ENCODE data around the gene ASB1. TPM values are rescaled to one million over a fixed set of nuclear protein-coding genes. Genes with fewer than 3 reads are reported as not detected.

The ASB1 gene
- total and polyA plus RNA-seq, 2 donors (not counting 1 experiment from before 2014, with no cell fraction given), result 31.9 to 50.7 TPM

DNA sequence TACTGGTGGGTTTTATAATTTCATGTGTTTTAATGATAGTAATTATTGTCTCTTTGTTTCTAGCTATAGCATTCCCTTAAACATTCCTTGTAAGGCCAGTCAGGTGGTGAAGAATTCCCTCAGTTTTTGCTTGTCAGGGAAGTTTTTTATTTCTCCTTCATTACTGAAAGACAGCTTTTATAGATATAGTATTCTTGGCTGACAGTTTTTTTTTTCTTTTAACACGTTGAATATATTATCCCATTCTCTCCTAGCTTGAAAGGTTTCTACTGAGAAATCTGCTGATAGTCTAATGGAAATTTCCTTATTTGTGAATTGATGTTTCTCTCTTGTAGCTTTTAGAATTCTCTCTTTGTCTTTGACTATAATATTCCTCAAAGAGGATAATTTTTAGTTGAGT is 46.8 kb downstream of the ASB1 start:
- DNase-seq (no peak), ATAC-seq (ENCODE audit: low read depth) (no peak)
- intact Hi-C loops (cut with micrococcal nuclease), result no loop called here
- H3K36me3 ChIP-seq (replicated peaks in 1 of 2; ENCODE audit: control extremely low read depth in 1 of 2, control insufficient read depth in 1 of 2, extremely low read depth in 1 of 2, insufficient read depth in 2 of 2, low read length in 1 of 2), result no peaks in the 10 kb centered on the region
- H2AFZ ChIP-seq (ENCODE audit: insufficient read depth, low read depth, low read length, poor library complexity, severe bottlenecking), result no peak overlapping the region
- H3K9ac ChIP-seq (ENCODE audit: low read length), result no peak overlapping the region
- H3K9me3 ChIP-seq (ENCODE audit: control extremely low read depth in 1 of 3, control insufficient read depth in 2 of 3, insufficient read depth in 1 of 3, low read length in 2 of 3), result peaks cover 2 to 40% (median 31%) of the 10 kb centered on the region in 3 donors
- no peaks in the 10 kb centered on the region for H4K20me1 ChIP-seq (ENCODE audit: control insufficient read depth, insufficient read depth, low read length, poor library complexity, severe bottlenecking)
- H3K27ac Mint-ChIP-seq, result no peak overlapping the region
- POLR2A ChIA-PET, result no interaction called here
- H3K4me2 ChIP-seq (replicated peaks; ENCODE audit: low read depth, low read length, poor library complexity, severe bottlenecking), result no peak overlapping the region
- no peaks in the 10 kb centered on the region for H3K4me1 Mint-ChIP-seq
- no peak overlapping the region for H3K4me3 ChIP-seq (ENCODE audit: control extremely low read depth in 1 of 5, extremely low read depth in 1 of 5, insufficient read depth in 1 of 5, low read depth in 2 of 5, low read length in 4 of 5)
- H3K27me3 Mint-ChIP-seq, result no peaks in the 10 kb centered on the region
- no peaks in the 10 kb centered on the region for H3K27me3 ChIP-seq (replicated peaks in 1 of 4; ENCODE audit: control extremely low read depth in 1 of 4, control insufficient read depth in 3 of 4, insufficient read depth in 4 of 4, low read length in 3 of 4)
- CTCF ChIA-PET, result no interaction called here
- no peaks in the 10 kb centered on the region for H3K79me2 ChIP-seq (ENCODE audit: control insufficient read depth, insufficient read depth, low read length)
- no peaks in the 10 kb centered on the region for H3K4me1 ChIP-seq (ENCODE audit: control insufficient read depth in 2 of 2, insufficient read depth in 2 of 2, low read length in 2 of 2)
- no peak for TF ChIP-seq EZH2 (IDR thresholded peaks at IDR 0.05; ENCODE audit: borderline replicate concordance, insufficient read depth, low read depth, low read length, poor library complexity, severe bottlenecking)
- no peak for TF ChIP-seq CTCF (IDR thresholded peaks at IDR 0.05)
- no peak overlapping the region for H3K27ac ChIP-seq (ENCODE audit: low read length in 2 of 2)
- H3K4me3 Mint-ChIP-seq, result no peak overlapping the region
- peaks cover 31% of the 10 kb centered on the region for H3K9me3 Mint-ChIP-seq (ENCODE audit: insufficient read depth)
- no CpG with 5 or more reads among the region's 1 CpG for WGBS (ENCODE audit: insufficient coverage)

GRCh38 chr2:238475034-238475433 is 48.3 kb downstream of the ASB1 start:
- Mint-ChIP-seq H3K27ac (no peak overlapping the region), H3K4me3 (no peak overlapping the region), H3K9me3 (ENCODE audit: insufficient read depth) (peaks cover 28% of the 10 kb centered on the region), H3K27me3 (no peaks in the 10 kb centered on the region), H3K4me1 (no peaks in the 10 kb centered on the region)
- H3K79me2 ChIP-seq (ENCODE audit: control insufficient read depth, insufficient read depth, low read length), result no peaks in the 10 kb centered on the region
- H4K20me1 ChIP-seq (ENCODE audit: control insufficient read depth, insufficient read depth, low read length, poor library complexity, severe bottlenecking), result no peaks in the 10 kb centered on the region
- no peak overlapping the region for H3K4me3 ChIP-seq (ENCODE audit: control extremely low read depth in 1 of 5, extremely low read depth in 1 of 5, insufficient read depth in 1 of 5, low read depth in 2 of 5, low read length in 4 of 5)
- H2AFZ ChIP-seq (ENCODE audit: insufficient read depth, low read depth, low read length, poor library complexity, severe bottlenecking), result no peak overlapping the region
- H3K9ac ChIP-seq (ENCODE audit: low read length), result no peak overlapping the region
- peaks cover 2 to 36% (median 33%) of the 10 kb centered on the region in 3 donors for H3K9me3 ChIP-seq (ENCODE audit: control extremely low read depth in 1 of 3, control insufficient read depth in 2 of 3, insufficient read depth in 1 of 3, low read length in 2 of 3)
- ChIA-PET POLR2A (no interaction called here), CTCF (no interaction called here)
- H3K4me1 ChIP-seq (ENCODE audit: control insufficient read depth in 2 of 2, insufficient read depth in 2 of 2, low read length in 2 of 2), result no peaks in the 10 kb centered on the region
- H3K27ac ChIP-seq (ENCODE audit: low read length in 2 of 2), result no peak overlapping the region
- H3K4me2 ChIP-seq (replicated peaks; ENCODE audit: low read depth, low read length, poor library complexity, severe bottlenecking), result no peak overlapping the region
- H3K27me3 ChIP-seq (replicated peaks in 1 of 4; ENCODE audit: control extremely low read depth in 1 of 4, control insufficient read depth in 3 of 4, insufficient read depth in 4 of 4, low read length in 3 of 4), result no peaks in the 10 kb centered on the region
- no peaks in the 10 kb centered on the region for H3K36me3 ChIP-seq (replicated peaks in 1 of 2; ENCODE audit: control extremely low read depth in 1 of 2, control insufficient read depth in 1 of 2, extremely low read depth in 1 of 2, insufficient read depth in 2 of 2, low read length in 1 of 2)
- intact Hi-C loops (cut with micrococcal nuclease), result no loop called here
- TF ChIP-seq EZH2 (IDR thresholded peaks at IDR 0.05; ENCODE audit: borderline replicate concordance, insufficient read depth, low read depth, low read length, poor library complexity, severe bottlenecking) (no peak), CTCF (IDR thresholded peaks at IDR 0.05) (no peak)
- DNase-seq, result no peak
- 100% methylated on average over 1 of the region's 1 CpG for WGBS (ENCODE audit: insufficient coverage)
- no peak for ATAC-seq (ENCODE audit: low read depth)

Measured in B cell (primary cell).